K562 (cell line): ENCODE results near the gene TSEN34. TPM values are rescaled to one million over a fixed set of nuclear protein-coding genes. Genes with fewer than 3 reads are reported as not detected.

Experiments
- BMI1 ChIP-seq: fragments of 150-350 bp; IDR thresholded peaks from 2 replicates; pipeline ENCODE4 v1.6.1; 2014; ENCODE audit warnings: low read length
- CREM ChIP-seq: IDR thresholded peaks from 2 replicates; pipeline ENCODE4 v1.6.1; 2014; ENCODE audit warnings: antibody characterized with exemption, low read depth
- DNMT1 ChIP-seq: fragments of 450-650 bp; IDR thresholded peaks from 2 replicates; pipeline ENCODE4 v1.6.1; 2016; ENCODE audit warnings: antibody characterized with exemption, mild to moderate bottlenecking
- DPF2 ChIP-seq: fragments of 450-650 bp; IDR thresholded peaks from 2 replicates; pipeline ENCODE4 v1.6.1; 2016
- E2F4 ChIP-seq: sonication (generic); formaldehyde crosslinking; IDR thresholded peaks from 2 replicates; pipeline ENCODE4 v1.8.0; 2022; ENCODE audit warnings: mild to moderate bottlenecking, low read depth, missing genetic modification reagents
- FOSL1 ChIP-seq: fragments of 200-800 bp; sonication (Bioruptor generic); conservative IDR thresholded peaks from 2 replicates; pipeline ENCODE4 v1.6.1; 2016; ENCODE audit warnings: missing genetic modification characterization, missing compliant biosample characterization
- FOXP4 ChIP-seq: sonication (generic); formaldehyde crosslinking; IDR thresholded peaks from 2 replicates; pipeline ENCODE4 v1.8.0; 2022; ENCODE audit warnings: mild to moderate bottlenecking, missing genetic modification reagents, borderline replicate concordance
- HDAC2 ChIP-seq: fragments of 450-650 bp; IDR thresholded peaks from 2 replicates; pipeline ENCODE4 v1.6.1; 2016; ENCODE audit warnings: mild to moderate bottlenecking
- HNRNPLL ChIP-seq: fragments of 200-400 bp; formaldehyde crosslinking; IDR thresholded peaks from 2 replicates; pipeline ENCODE4 v1.6.1; 2017; ENCODE audit warnings: low read length, low read depth, mild to moderate bottlenecking; ENCODE audit not compliant: poor library complexity, severe bottlenecking
- KDM4B ChIP-seq, 2 experiments: fragments of 450-650 bp in 1 of 2; sonication (generic) in 1 of 2; IDR thresholded peaks; 2 replicates each; pipeline ENCODE4 v1.6.1; 2016 to 2017; ENCODE audit warnings: borderline replicate concordance in 2 of 2, antibody characterized with exemption in 1 of 2, low read depth in 1 of 2, mild to moderate bottlenecking in 1 of 2
- MEF2D ChIP-seq: conservative IDR thresholded peaks from 2 replicates; pipeline ENCODE4 v1.6.1; 2016; ENCODE audit warnings: low read depth, missing genetic modification characterization, missing compliant biosample characterization
- MXI1 ChIP-seq: IDR thresholded peaks from 2 replicates; pipeline ENCODE4 v1.6.1; 2011; ENCODE audit warnings: low read depth, mild to moderate bottlenecking, improper control_type of control experiment, low read length
- POLR3A ChIP-seq: IDR thresholded peaks from 2 replicates; pipeline ENCODE4 v1.6.1; 2011; ENCODE audit warnings: borderline replicate concordance, mild to moderate bottlenecking, moderate library complexity; ENCODE audit not compliant: insufficient read length, insufficient read depth; ENCODE audit errors: extremely low read depth
- SMARCA5 ChIP-seq: fragments of 450-650 bp; IDR thresholded peaks from 2 replicates; pipeline ENCODE4 v1.6.1; 2016
- THAP7 ChIP-seq: fragments of 250-450 bp; sonication (Bioruptor Pico); IDR thresholded peaks from 2 replicates; pipeline ENCODE4 v1.5.0; 2021
- USF1 ChIP-seq: sonication (generic); formaldehyde crosslinking; IDR thresholded peaks from 2 replicates; pipeline ENCODE4 v1.9.0; 2022; ENCODE audit warnings: mild to moderate bottlenecking, missing genetic modification reagents
- WHSC1 ChIP-seq: IDR thresholded peaks from one replicate; pipeline ENCODE4 v1.6.1; 2012; ENCODE audit warnings: low read length, control low read depth, inconsistent platforms
- ZBTB11 ChIP-seq, 3 experiments: fragments of 200-800 bp in 1 of 3; fragments of 250-450 bp in 1 of 3; fragments of 450-650 bp in 1 of 3; sonication (Bioruptor Pico) in 1 of 3; sonication (Bioruptor generic) in 1 of 3; formaldehyde crosslinking in 1 of 3; IDR thresholded peaks; 2 replicates each; pipeline versions ENCODE4 v1.6.1 to v1.8.0; 2016 to 2022; ENCODE audit warnings: mild to moderate bottlenecking in 2 of 3, missing genetic modification characterization in 2 of 3, missing compliant biosample characterization in 1 of 3, moderate library complexity in 1 of 3
- polyA plus RNA-seq, 8 experiments: library from polyadenylated mRNA; depleted of rRNA in 4 of 8; stranded (reverse) in 5 of 8; unstranded in 3 of 8; fragments of >200 nt; fragmentation: Nextera tagmentation in 2 of 8; fragmentation: Illumina TruSeq in 1 of 8; extraction: Ambion mirVana in 2 of 8; extraction: Trizol in 1 of 8; gene quantifications; 2 replicates each; pipeline versions ENCODE4 v1.2.1 to v1.2.3, GENCODE V29; 2011 to 2014; ENCODE audit warnings: inconsistent platforms in 1 of 8, missing spikeins in 1 of 8
- total RNA-seq, 7 experiments: library from RNA; depleted of rRNA in 6 of 7; stranded (reverse); fragments of >200 nt in 6 of 7; fragmentation: Illumina TruSeq in 2 of 7; extraction: Trizol in 2 of 7; gene quantifications; 2 replicates each; pipeline versions ENCODE4 v1.2.1 to v1.2.3, GENCODE V29; 2011 to 2021; ENCODE audit warnings: low replicate concordance in 1 of 7

Gene TSEN34
- total and polyA plus RNA-seq, 9 of the 15 experiments (the other 6 are each of a cell fraction or from before 2014, with no cell fraction given): 3.1 to 57.6 (median 29.5) TPM

GRCh38 chr19:54189145-54189734 is 1.9 kb upstream of the TSEN34 start, which contains the start of gene MBOAT7 (continued):
- no peak for TF ChIP-seq KDM4B (IDR thresholded peaks at IDR 0.05; ENCODE audit: borderline replicate concordance in 2 of 2, low read depth in 1 of 2)
- TF ChIP-seq MXI1: no peak
- no peak for TF ChIP-seq WHSC1
- TF ChIP-seq SMARCA5: no peak
- no peak for TF ChIP-seq HDAC2
- TF ChIP-seq BMI1: no peak
- TF ChIP-seq HNRNPLL: no peak
- no peak for TF ChIP-seq CREM
- TF ChIP-seq FOXP4: no peak
- TF ChIP-seq THAP7: no peak
- no peak; the same call in 1 of the 2 replicates for TF ChIP-seq E2F4 (CRISPR knock-in tag)
- no peak for TF ChIP-seq FOSL1 (tag)
- no peak for TF ChIP-seq DNMT1
- no peak for TF ChIP-seq ZBTB11 (CRISPR knock-in tag; IDR thresholded peaks at IDR 0.05)
- TF ChIP-seq USF1: no peak
- TF ChIP-seq POLR3A: no peak
- TF ChIP-seq MEF2D (tag): no peak
- no peak for TF ChIP-seq DPF2
